WERI-Rb-1 (cell line): Measurements from ENCODE around the gene IPO7.

Experiments used
- DNase-seq: peaks from one replicate; pipeline ENCODE4 v3.0.0-alpha.2; 2020
- H3K27ac ChIP-seq: fragments of 250-450 bp; sonication (Bioruptor Pico); 2 replicates; pipeline ENCODE4 v1.5.1; 2020; ENCODE audit warnings: mild to moderate bottlenecking, moderate library complexity
- H3K27me3 ChIP-seq: fragments of 250-450 bp; sonication (Bioruptor Pico); 2 replicates; pipeline ENCODE4 v1.5.1; 2021; ENCODE audit warnings: mild to moderate bottlenecking, low read depth, moderate library complexity; ENCODE audit not compliant: insufficient read depth, severe bottlenecking
- H3K36me3 ChIP-seq: fragments of 250-450 bp; sonication (Bioruptor Pico); 2 replicates; pipeline ENCODE4 v1.5.1; 2020; ENCODE audit warnings: mild to moderate bottlenecking, moderate library complexity
- H3K4me3 ChIP-seq: 2 replicates; pipeline ENCODE4 v1.5.1; 2011; ENCODE audit warnings: low read depth, mild to moderate bottlenecking, control low read depth, low read length
- H3K9me3 ChIP-seq: fragments of 250-450 bp; sonication (Bioruptor Pico); 2 replicates; pipeline ENCODE4 v1.5.1; 2021; ENCODE audit warnings: mild to moderate bottlenecking, moderate library complexity; ENCODE audit not compliant: severe bottlenecking
- CTCF ChIP-seq: IDR thresholded peaks from 2 replicates; pipeline ENCODE4 v1.5.1; 2011; ENCODE audit warnings: low read depth, mild to moderate bottlenecking, control low read depth, inconsistent platforms, low read length

IPO7 gene

GRCh38 chr11:9461063-9461759 is 76.8 kb downstream of the IPO7 start:
- no peaks in the 10 kb centered on the region for H3K27me3 ChIP-seq
- no peaks in the 10 kb centered on the region for H3K9me3 ChIP-seq
- H3K4me3 ChIP-seq, result peak overlapping the region; percentile 79
- peak overlapping the region; percentile 99 for H3K27ac ChIP-seq
- DNase-seq, result peak; percentile 89
- no peaks in the 10 kb centered on the region; the same call in 1 of the 2 replicates for H3K36me3 ChIP-seq
- no peak for TF ChIP-seq CTCF

- Histone ChIP-seq H3K27me3 (no peaks in the 10 kb centered on the region), H3K27ac (peak overlapping the region; percentile 99), H3K4me3 (peak overlapping the region; percentile 79), H3K9me3 (no peaks in the 10 kb centered on the region), H3K36me3 (no peaks in the 10 kb centered on the region; the same call in 1 of the 2 replicates)
- TF ChIP-seq CTCF, result no peak
- DNase-seq, result no peak
Measured at GRCh38 chr11:9461760-9462134, 77.3 kb downstream of the IPO7 start.

GRCh38 chr11:9462172-9462799 is 77.8 kb downstream of the IPO7 start:
- Histone ChIP-seq H3K9me3 (no peaks in the 10 kb centered on the region), H3K27me3 (no peaks in the 10 kb centered on the region), H3K36me3 (no peaks in the 10 kb centered on the region; the same call in 1 of the 2 replicates), H3K27ac (peak overlapping the region; percentile 99), H3K4me3 (peak overlapping the region; percentile 79)
- no peak for TF ChIP-seq CTCF
- DNase-seq, result no peak

- H3K27me3 ChIP-seq, result no peaks in the 10 kb centered on the region
- DNase-seq, result no peak
- no peak overlapping the region for H3K4me3 ChIP-seq
- no peak for TF ChIP-seq CTCF
- H3K9me3 ChIP-seq, result no peaks in the 10 kb centered on the region
- no peaks in the 10 kb centered on the region; the same call in 1 of the 2 replicates for H3K36me3 ChIP-seq
- no peak overlapping the region for H3K27ac ChIP-seq
Measured at GRCh38 chr11:9462806-9463537, 78.5 kb downstream of the IPO7 start.

- H3K9me3 ChIP-seq, result no peaks in the 10 kb centered on the region
- peaks cover 4% of the 10 kb centered on the region for H3K36me3 ChIP-seq
- DNase-seq, result no peak
- H3K27ac ChIP-seq, result no peak overlapping the region
- H3K4me3 ChIP-seq, result no peak overlapping the region
- no peaks in the 10 kb centered on the region for H3K27me3 ChIP-seq
- TF ChIP-seq CTCF, result no peak
Measured at GRCh38 chr11:9470765-9471164, 86.3 kb downstream of the IPO7 start.
